Sigmoid colon (tissue), 7 donors: ENCODE results near the gene NTMT2. TPM values are rescaled to one million over a fixed set of nuclear protein-coding genes. Genes with fewer than 3 reads are reported as not detected.
"Not testable (repeated sequence)": the region's sequence is repeated elsewhere in the genome, so short reads cannot be mapped to it uniquely, and the experiment has no call there.

ENCODE experiments used
- DNase-seq: peaks from one replicate; pipeline ENCODE4 v3.0.0-alpha.2; 2019
- H3K27ac ChIP-seq, 4 donors: fragments of 200-600 bp; sonication (generic); one replicate each; pipeline ENCODE4 v1.5.1; 2016 to 2019; ENCODE audit warnings: mild to moderate bottlenecking in 1 of 4
- H3K27me3 ChIP-seq, 3 donors: fragments of 200-600 bp; sonication (generic); one replicate each; pipeline ENCODE4 v1.5.1; 2019; ENCODE audit warnings: mild to moderate bottlenecking in 1 of 3
- H3K36me3 ChIP-seq, 4 donors: fragments of 200-600 bp; sonication (generic); one replicate each; pipeline ENCODE4 v1.5.1; 2016 to 2019
- H3K4me1 ChIP-seq, 4 donors: fragments of 200-600 bp; sonication (generic); one replicate each; pipeline ENCODE4 v1.5.1; 2017 to 2019
- H3K4me3 ChIP-seq, 4 donors: fragments of 200-600 bp; sonication (generic); one replicate each; pipeline ENCODE4 v1.5.1; 2017 to 2019; ENCODE audit warnings: mild to moderate bottlenecking in 2 of 4, moderate library complexity in 1 of 4
- H3K9me3 ChIP-seq, 4 donors: fragments of 200-600 bp in 3 of 4; sonication (generic) in 3 of 4; one replicate each; pipeline versions ENCODE4 v1.5.1 to v1.6.1; 2013 to 2019
- CTCF ChIP-seq, 4 experiments: fragments of 450-650 bp in 3 of 4; fragments of 200-600 bp in 1 of 4; IDR thresholded peaks; one replicate each; pipeline ENCODE4 v1.5.1; 2016 to 2019; ENCODE audit warnings: antibody characterized with exemption in 4 of 4, mild to moderate bottlenecking in 3 of 4, moderate library complexity in 2 of 4
- EP300 ChIP-seq, 4 donors: sonication (generic); formaldehyde crosslinking; IDR thresholded peaks; one replicate each; pipeline ENCODE4 v1.6.1; 2017; ENCODE audit warnings: antibody characterized with exemption in 4 of 4
- POLR2A ChIP-seq, 2 donors: fragments of 450-650 bp; IDR thresholded peaks; one replicate each; pipeline ENCODE4 v1.6.1; 2016; ENCODE audit warnings: antibody characterized with exemption in 2 of 2, mild to moderate bottlenecking in 2 of 2, moderate library complexity in 2 of 2
- POLR2AphosphoS5 ChIP-seq, 4 donors: sonication (generic); formaldehyde crosslinking; IDR thresholded peaks; one replicate each; pipeline ENCODE4 v1.6.1; 2017; ENCODE audit warnings: antibody characterized with exemption in 4 of 4
- WGBS, 2 donors: extraction: QIAGEN DNeasy Blood & Tissue Kit; methylation state at CpG; one replicate each; pipeline ENCODE4 v1.1.7; 2013; 5-methylcytosine and 5-hydroxymethylcytosine counted together
- intact Hi-C: fragments of 100-400 bp; cut with DNase I; formaldehyde crosslinking; loops from one replicate; pipeline ENCODE4 v1.15.1; 2023
- polyA plus RNA-seq, 3 donors: library from polyadenylated mRNA; stranded (reverse); fragments of 200-250 nt; gene quantifications; one replicate each; pipeline ENCODE4 v1.2.3, GENCODE V29; 2013
- total RNA-seq, 4 donors: library from RNA; depleted of rRNA; stranded (reverse); fragments of >200 nt; gene quantifications; one replicate each; pipeline ENCODE4 v1.1.0, GENCODE V29; 2016
- donor health status: healthy with polysubstance abuse.
- donor health status: Bipolar disorder and iron deficiency.
- donor health status: healthy.

The NTMT2 gene
- total and polyA plus RNA-seq, 7 donors, result not detected

GRCh38 chr1:170164103-170164763 lies 18.5 kb downstream of the NTMT2 start:
- no peaks in the 10 kb centered on the region for H3K36me3 ChIP-seq
- H3K27ac ChIP-seq, result no peak overlapping the region
- no peaks in the 10 kb centered on the region for H3K27me3 ChIP-seq
- H3K4me1 ChIP-seq, result peaks cover 0 to 5% (median 0%) of the 10 kb centered on the region in 4 donors
- DNase-seq, result no peak
- no peak for TF ChIP-seq POLR2AphosphoS5 (IDR thresholded peaks at IDR 0.05)
- no peak for TF ChIP-seq CTCF (IDR thresholded peaks at IDR 0.05)
- TF ChIP-seq EP300 (IDR thresholded peaks at IDR 0.05), result no peak
- no peak for TF ChIP-seq POLR2A (IDR thresholded peaks at IDR 0.05)
- WGBS, 2 donors, result 93% methylated on average over 4 of the region's 4 CpGs
- no peak overlapping the region for H3K4me3 ChIP-seq
- H3K9me3 ChIP-seq, result no peaks in the 10 kb centered on the region
- intact Hi-C loops, result no loop called here

DNA sequence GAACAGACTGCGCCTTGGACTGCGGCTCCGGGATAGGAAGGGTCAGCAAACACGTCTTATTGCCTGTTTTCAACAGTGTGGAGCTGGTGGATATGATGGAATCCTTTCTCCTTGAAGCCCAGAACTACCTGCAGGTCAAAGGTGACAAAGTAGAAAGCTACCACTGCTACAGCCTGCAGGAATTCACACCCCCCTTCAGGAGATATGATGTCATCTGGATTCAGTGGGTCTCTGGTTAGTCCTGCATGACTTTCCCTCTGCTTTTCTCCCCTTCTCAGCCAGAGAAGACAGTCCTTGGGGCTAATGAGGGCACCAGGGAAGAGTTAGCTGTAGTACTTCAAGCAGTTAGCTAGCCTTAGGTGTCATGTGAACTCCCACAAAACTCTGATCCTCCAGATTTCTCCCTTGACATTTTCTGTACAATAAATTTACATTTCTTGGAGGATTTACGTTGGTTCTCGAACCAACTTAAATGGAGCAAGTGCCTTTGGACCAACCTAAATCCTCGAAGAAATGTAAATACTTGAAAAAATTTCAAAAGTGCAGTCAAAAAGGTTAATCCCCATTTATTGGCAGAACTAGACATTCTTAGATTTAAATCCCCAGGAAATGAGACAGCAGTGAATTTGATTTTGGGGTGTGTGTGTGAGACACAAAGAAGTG lies 20.9 kb downstream of the NTMT2 start:
- 88 to 93% methylated on average over 7 of the region's 7 CpGs for WGBS, 2 donors
- Histone ChIP-seq H3K4me3 (no peak overlapping the region), H3K9me3 (peaks cover 0 to 2% (median 0%) of the 10 kb centered on the region in 4 donors), H3K36me3 (no peaks in the 10 kb centered on the region), H3K4me1 (peaks cover 0 to 5% (median 0%) of the 10 kb centered on the region in 4 donors), H3K27me3 (no peaks in the 10 kb centered on the region), H3K27ac (no peak overlapping the region)
- intact Hi-C loops, result no loop called here
- TF ChIP-seq POLR2A (IDR thresholded peaks at IDR 0.05) (no peak), CTCF (IDR thresholded peaks at IDR 0.05) (no peak), POLR2AphosphoS5 (IDR thresholded peaks at IDR 0.05) (no peak), EP300 (IDR thresholded peaks at IDR 0.05) (no peak)
- no peak for DNase-seq

DNA sequence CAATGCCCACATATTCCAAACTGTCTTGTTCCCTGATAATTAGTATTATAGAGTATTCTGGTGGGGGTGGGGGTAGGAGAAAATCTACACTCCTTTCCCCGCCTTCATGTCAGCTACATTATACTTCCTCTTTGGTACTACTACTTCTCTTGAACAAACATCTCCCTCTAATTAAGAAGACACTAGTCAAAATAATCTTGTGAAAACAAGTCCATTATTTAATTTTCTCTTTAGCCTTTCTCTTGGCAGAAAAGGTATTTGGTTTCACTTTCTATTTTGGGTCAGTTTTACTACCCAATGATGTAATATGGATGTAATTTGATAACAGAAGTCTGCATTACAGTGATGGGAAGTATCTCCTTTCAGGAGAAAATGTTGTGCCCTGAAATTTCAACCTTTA lies 22.5 kb downstream of the NTMT2 start:
- Histone ChIP-seq H3K4me1 (peaks cover 0 to 5% (median 0%) of the 10 kb centered on the region in 4 donors), H3K27me3 (no peaks in the 10 kb centered on the region), H3K36me3 (no peaks in the 10 kb centered on the region), H3K27ac (no peak overlapping the region), H3K4me3 (no peak overlapping the region), H3K9me3 (peaks cover 0 to 2% (median 0%) of the 10 kb centered on the region in 4 donors)
- TF ChIP-seq EP300 (IDR thresholded peaks at IDR 0.05) (no peak), CTCF (IDR thresholded peaks at IDR 0.05) (no peak), POLR2A (IDR thresholded peaks at IDR 0.05) (no peak), POLR2AphosphoS5 (IDR thresholded peaks at IDR 0.05) (no peak)
- WGBS, 2 donors, result 56 to 67% methylated on average over 1 of the region's 1 CpG
- intact Hi-C loops, result no loop called here
- DNase-seq, result no peak

DNA sequence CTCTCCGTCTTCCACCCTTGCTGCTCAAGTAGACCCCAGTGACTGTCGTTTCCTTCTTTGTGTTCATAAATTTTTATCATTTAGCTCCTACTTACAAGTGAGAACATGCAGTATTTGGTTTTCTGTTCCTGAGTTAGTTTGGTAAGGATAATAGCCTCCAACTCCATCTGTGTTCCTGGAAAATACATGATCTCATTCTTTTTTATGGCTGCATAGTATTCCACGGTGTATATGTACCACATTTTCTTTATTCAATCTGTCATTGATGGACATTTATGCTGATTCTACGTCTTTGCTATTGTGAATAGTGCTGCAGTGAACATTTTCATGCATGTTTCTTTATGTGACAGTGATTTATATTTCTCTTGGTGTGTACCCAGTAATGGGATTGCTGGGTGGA lies 24.8 kb downstream of the NTMT2 start:
- WGBS, 2 donors, result 89 to 93% methylated on average over 4 of the region's 4 CpGs
- H3K27me3 ChIP-seq, DNase-seq, H3K4me1 ChIP-seq, H3K27ac ChIP-seq, H3K4me3 ChIP-seq, H3K9me3 ChIP-seq, intact Hi-C loops, H3K36me3 ChIP-seq: not testable (repeated sequence)

- no peaks in the 10 kb centered on the region for H3K27me3 ChIP-seq
- intact Hi-C loops, result no loop called here
- WGBS, 2 donors, result 84 to 89% methylated on average over 7 of the region's 7 CpGs
- no peaks in the 10 kb centered on the region for H3K36me3 ChIP-seq
- DNase-seq, result no peak
- H3K4me3 ChIP-seq, result no peak overlapping the region
- H3K27ac ChIP-seq, result no peak overlapping the region
- TF ChIP-seq POLR2A (IDR thresholded peaks at IDR 0.05) (no peak), EP300 (IDR thresholded peaks at IDR 0.05) (no peak), POLR2AphosphoS5 (IDR thresholded peaks at IDR 0.05) (no peak), CTCF (IDR thresholded peaks at IDR 0.05) (no peak)
- peaks cover 0 to 2% (median 0%) of the 10 kb centered on the region in 4 donors for H3K9me3 ChIP-seq
- H3K4me1 ChIP-seq, result no peaks in the 10 kb centered on the region
Observed at GRCh38 chr1:170174395-170174794, 28.6 kb downstream of the NTMT2 start.
